ENCODE data around the gene C11orf97. TPM values are rescaled to one million over a fixed set of nuclear protein-coding genes. Genes with fewer than 3 reads are reported as not detected.
"Not testable (repeated sequence)": the region's sequence is repeated elsewhere in the genome, so short reads cannot be mapped to it uniquely, and the experiment has no call there.

The C11orf97 gene
- total RNA-seq, 1 experiment from 2014 or later: not detected

- Histone ChIP-seq H3K36me3 (replicated peaks; ENCODE audit: control insufficient read depth, insufficient read depth, low read length) (no peaks in the 10 kb centered on the region), H3K27me3 (ENCODE audit: control insufficient read depth, insufficient read depth, low read length) (no peaks in the 10 kb centered on the region), H3K4me3 (ENCODE audit: insufficient read depth, low read depth, low read length) (no peak overlapping the region)
- no peak for DNase-seq
Measured at GRCh38 chr11:94558932-94559331, 46.7 kb downstream of the C11orf97 start.

GRCh38 chr11:94559361-94559760 lies 47.1 kb downstream of the C11orf97 start:
- H3K4me3 ChIP-seq (ENCODE audit: insufficient read depth, low read depth, low read length): no peak overlapping the region
- no peak for DNase-seq
- H3K27me3 ChIP-seq (ENCODE audit: control insufficient read depth, insufficient read depth, low read length): no peaks in the 10 kb centered on the region
- H3K36me3 ChIP-seq (replicated peaks; ENCODE audit: control insufficient read depth, insufficient read depth, low read length): no peaks in the 10 kb centered on the region

- H3K36me3 ChIP-seq (replicated peaks; ENCODE audit: control insufficient read depth, insufficient read depth, low read length): no peaks in the 10 kb centered on the region
- H3K27me3 ChIP-seq (ENCODE audit: control insufficient read depth, insufficient read depth, low read length): no peaks in the 10 kb centered on the region
- H3K4me3 ChIP-seq (ENCODE audit: insufficient read depth, low read depth, low read length): no peak overlapping the region
- no peak for DNase-seq
Measured at GRCh38 chr11:94560834-94561233, 48.6 kb downstream of the C11orf97 start.

- no peak for DNase-seq
- no peaks in the 10 kb centered on the region for H3K36me3 ChIP-seq (replicated peaks; ENCODE audit: control insufficient read depth, insufficient read depth, low read length)
- H3K27me3 ChIP-seq (ENCODE audit: control insufficient read depth, insufficient read depth, low read length): no peaks in the 10 kb centered on the region
- H3K4me3 ChIP-seq (ENCODE audit: insufficient read depth, low read depth, low read length): no peak overlapping the region
Measured at GRCh38 chr11:94563176-94563847, 51.1 kb downstream of the C11orf97 start.

GRCh38 chr11:94563848-94564467 lies 51.7 kb downstream of the C11orf97 start:
- Histone ChIP-seq H3K27me3 (ENCODE audit: control insufficient read depth, insufficient read depth, low read length) (no peaks in the 10 kb centered on the region), H3K4me3 (ENCODE audit: insufficient read depth, low read depth, low read length) (no peak overlapping the region), H3K36me3 (replicated peaks; ENCODE audit: control insufficient read depth, insufficient read depth, low read length) (no peaks in the 10 kb centered on the region)
- no peak for DNase-seq

- no peaks in the 10 kb centered on the region for H3K27me3 ChIP-seq (ENCODE audit: control insufficient read depth, insufficient read depth, low read length)
- no peak within 1 kb of the TSS for H3K4me3 ChIP-seq (ENCODE audit: insufficient read depth, low read depth, low read length)
- DNase-seq: peak; percentile 25
- H3K36me3 ChIP-seq (replicated peaks; ENCODE audit: control insufficient read depth, insufficient read depth, low read length): no peaks in the 10 kb centered on the region
Measured at GRCh38 chr11:94567181-94567670, 55.0 kb downstream of the C11orf97 start, which contains the start of gene PIWIL4. TSS of gene PIWIL4 (plus strand) at chr11:94567368. CDS start at chr11:94567519, 151 bp downstream.

- Histone ChIP-seq H3K4me3 (ENCODE audit: insufficient read depth, low read depth, low read length) (no peak overlapping the region), H3K27me3 (ENCODE audit: control insufficient read depth, insufficient read depth, low read length) (no peaks in the 10 kb centered on the region), H3K36me3 (replicated peaks; ENCODE audit: control insufficient read depth, insufficient read depth, low read length) (no peaks in the 10 kb centered on the region)
- DNase-seq: no peak
Measured at GRCh38 chr11:94568200-94568599, 55.9 kb downstream of the C11orf97 start.

- DNase-seq: no peak
- Histone ChIP-seq H3K27me3 (ENCODE audit: control insufficient read depth, insufficient read depth, low read length) (no peaks in the 10 kb centered on the region), H3K4me3 (ENCODE audit: insufficient read depth, low read depth, low read length) (no peak overlapping the region), H3K36me3 (replicated peaks; ENCODE audit: control insufficient read depth, insufficient read depth, low read length) (no peaks in the 10 kb centered on the region)
Measured at GRCh38 chr11:94568717-94569116, 56.5 kb downstream of the C11orf97 start.

GRCh38 chr11:94572975-94573374 lies 60.7 kb downstream of the C11orf97 start:
- H3K4me3 ChIP-seq (ENCODE audit: insufficient read depth, low read depth, low read length); H3K36me3 ChIP-seq (replicated peaks; ENCODE audit: control insufficient read depth, insufficient read depth, low read length); H3K27me3 ChIP-seq (ENCODE audit: control insufficient read depth, insufficient read depth, low read length); DNase-seq: not testable (repeated sequence)

GRCh38 chr11:94574193-94574961 lies 62.1 kb downstream of the C11orf97 start:
- Histone ChIP-seq H3K4me3 (ENCODE audit: insufficient read depth, low read depth, low read length) (no peak overlapping the region), H3K27me3 (ENCODE audit: control insufficient read depth, insufficient read depth, low read length) (no peaks in the 10 kb centered on the region), H3K36me3 (replicated peaks; ENCODE audit: control insufficient read depth, insufficient read depth, low read length) (no peaks in the 10 kb centered on the region)
- no peak for DNase-seq

- H3K36me3 ChIP-seq (replicated peaks; ENCODE audit: control insufficient read depth, insufficient read depth, low read length): no peaks in the 10 kb centered on the region
- H3K4me3 ChIP-seq (ENCODE audit: insufficient read depth, low read depth, low read length): no peak overlapping the region
- DNase-seq: no peak
- H3K27me3 ChIP-seq (ENCODE audit: control insufficient read depth, insufficient read depth, low read length): no peaks in the 10 kb centered on the region
Measured at GRCh38 chr11:94576306-94576705, 64.0 kb downstream of the C11orf97 start.

- Histone ChIP-seq H3K27me3 (ENCODE audit: control insufficient read depth, insufficient read depth, low read length) (no peaks in the 10 kb centered on the region), H3K36me3 (replicated peaks; ENCODE audit: control insufficient read depth, insufficient read depth, low read length) (no peaks in the 10 kb centered on the region), H3K4me3 (ENCODE audit: insufficient read depth, low read depth, low read length) (no peak overlapping the region)
- no peak for DNase-seq
Measured at GRCh38 chr11:94577841-94578240, 65.6 kb downstream of the C11orf97 start.

Measured in H7 (cell line).